DND-41 (cell line): Measurements from ENCODE around the gene CTAG1A.
A peak's percentile ranks its signal among the peaks of the same experiment; 100 is the strongest.

Source experiments
- ATAC-seq: fragments of 200-7000 bp; cut with Tn5 transposase; 3 replicates; pipeline ENCODE4 v1.9.1; 2021; ENCODE audit warnings: low read depth; ENCODE audit not compliant: insufficient read depth
- DNase-seq: peaks from one replicate; pipeline ENCODE4 v3.0.0-alpha.2; 2020
- H2AFZ ChIP-seq: 2 replicates; pipeline ENCODE4 v1.6.0; 2012; ENCODE audit warnings: low read depth, low read length
- H3K27ac ChIP-seq: 2 replicates; pipeline ENCODE4 v1.5.1; 2012; ENCODE audit warnings: low read length, inconsistent platforms
- H3K27me3 ChIP-seq: fragments of 200-600 bp; sonication (generic); 2 replicates; pipeline ENCODE4 v1.6.0; 2012; ENCODE audit warnings: low read length, mild to moderate bottlenecking, inconsistent platforms; ENCODE audit not compliant: insufficient read depth, poor library complexity
- H3K36me3 ChIP-seq: 2 replicates; pipeline ENCODE4 v1.5.1; 2012; ENCODE audit warnings: low read length, inconsistent platforms; ENCODE audit not compliant: insufficient read depth
- H3K4me1 ChIP-seq: 2 replicates; pipeline ENCODE4 v1.5.1; 2012; ENCODE audit warnings: mild to moderate bottlenecking, low read length; ENCODE audit not compliant: insufficient read depth
- H3K4me2 ChIP-seq: 2 replicates; pipeline ENCODE4 v1.6.0; 2012; ENCODE audit warnings: mild to moderate bottlenecking, moderate library complexity, low read length, inconsistent platforms; ENCODE audit not compliant: insufficient read depth
- H3K4me3 ChIP-seq, 2 experiments: fragments of 200-600 bp in 1 of 2; shearing (Covaris generic) in 1 of 2; 2 replicates each; pipeline ENCODE4 v1.5.1; 2012 to 2016; ENCODE audit warnings: inconsistent platforms in 2 of 2, low read length in 2 of 2, mild to moderate bottlenecking in 2 of 2, low read depth in 1 of 2, moderate library complexity in 1 of 2
- H3K79me2 ChIP-seq: 2 replicates; pipeline ENCODE4 v1.6.0; 2012; ENCODE audit warnings: low read length, inconsistent platforms; ENCODE audit not compliant: insufficient read depth
- H3K9ac ChIP-seq: 2 replicates; pipeline ENCODE4 v1.6.0; 2012; ENCODE audit warnings: low read depth, mild to moderate bottlenecking, inconsistent platforms, low read length, moderate library complexity
- H3K9me3 ChIP-seq: 2 replicates; pipeline ENCODE4 v1.5.1; 2012; ENCODE audit warnings: low read length, moderate library complexity, mild to moderate bottlenecking, inconsistent platforms; ENCODE audit not compliant: insufficient read depth, severe bottlenecking
- H4K20me1 ChIP-seq: 2 replicates; pipeline ENCODE4 v1.6.0; 2012; ENCODE audit warnings: low read length; ENCODE audit not compliant: insufficient read depth
- CTCF ChIP-seq: IDR thresholded peaks from 2 replicates; pipeline ENCODE4 v1.5.1; 2012; ENCODE audit warnings: borderline replicate concordance, low read length, moderate library complexity, mild to moderate bottlenecking; ENCODE audit not compliant: poor library complexity, severe bottlenecking; ENCODE audit errors: extremely low read depth
- EZH2 ChIP-seq: IDR thresholded peaks from 3 replicates; pipeline ENCODE4 v1.6.1; 2012; ENCODE audit warnings: borderline replicate concordance, low read depth, mild to moderate bottlenecking, moderate library complexity, low read length, inconsistent platforms; ENCODE audit not compliant: severe bottlenecking

CTAG1A gene

DNA sequence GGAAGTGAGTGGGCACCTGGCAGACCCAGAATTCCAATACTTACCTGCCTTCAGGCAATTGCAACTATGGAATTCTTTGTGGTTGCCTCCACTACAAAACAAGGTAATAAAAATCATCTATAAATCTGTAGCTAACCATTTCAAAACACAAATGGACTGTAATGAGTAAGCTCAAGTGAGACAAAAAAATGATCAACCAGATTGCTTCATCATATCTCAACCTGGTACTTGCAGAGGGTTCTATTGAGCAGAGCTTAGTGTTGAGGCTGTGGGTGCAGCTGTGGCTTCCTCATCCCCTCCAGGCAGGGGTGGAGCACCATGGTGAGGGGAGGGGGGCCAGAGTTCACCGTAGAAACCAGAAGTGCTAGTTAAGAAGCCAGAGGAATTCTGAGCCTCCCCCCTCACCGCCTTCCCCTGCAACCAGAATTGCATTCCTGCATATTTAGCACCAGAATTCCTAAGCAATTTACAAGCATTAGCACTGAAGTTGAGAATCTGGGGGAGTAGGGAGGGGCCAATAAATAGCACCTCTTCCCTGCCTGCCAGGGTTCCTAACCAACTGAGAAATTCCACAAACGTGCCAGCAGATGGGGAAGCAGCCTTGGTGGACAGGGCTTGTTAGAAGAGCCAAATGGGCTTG is 11.5 kb downstream of the CTAG1A start:
- ATAC-seq (peak; percentile 89), DNase-seq (peak; percentile 56)
- no peaks in the 10 kb centered on the region for H3K79me2 ChIP-seq
- no peak overlapping the region for H3K27ac ChIP-seq
- no peak overlapping the region for H3K4me2 ChIP-seq
- 0 out of 2 replicates have a peak, but pooled peaks cover 2% of the 10 kb centered on the region for H3K4me1 ChIP-seq
- H3K9ac ChIP-seq, result no peak overlapping the region
- no peak for TF ChIP-seq CTCF
- no peak for TF ChIP-seq EZH2
- no peaks in the 10 kb centered on the region for H4K20me1 ChIP-seq
- no peaks in the 10 kb centered on the region for H3K36me3 ChIP-seq
- H3K9me3 ChIP-seq, result no peaks in the 10 kb centered on the region
- H3K4me3 ChIP-seq, result no peak overlapping the region
- H2AFZ ChIP-seq, result no peak overlapping the region
- no peaks in the 10 kb centered on the region for H3K27me3 ChIP-seq

DNA sequence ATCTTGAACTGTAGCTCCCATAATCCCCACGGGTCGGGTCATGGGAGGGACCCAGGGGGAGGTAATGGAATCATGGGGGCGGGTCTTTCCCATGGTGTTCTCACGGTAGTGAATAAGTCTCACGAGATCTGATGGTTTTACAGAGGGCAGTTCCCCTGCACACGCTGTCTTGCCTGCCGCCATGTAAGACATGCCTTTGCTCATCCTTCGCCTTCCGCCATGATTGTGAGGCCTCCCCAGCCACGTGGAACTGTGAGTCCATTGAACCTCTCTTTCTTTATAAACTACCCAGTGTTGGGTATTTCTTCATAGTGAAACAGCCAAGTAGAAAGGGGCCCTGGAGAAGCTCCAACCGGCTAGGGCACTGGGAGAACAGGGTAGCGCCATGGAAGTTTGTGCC is 12.3 kb downstream of the CTAG1A start:
- no peak overlapping the region for H3K27ac ChIP-seq
- no peak overlapping the region for H2AFZ ChIP-seq
- no peaks in the 10 kb centered on the region for H3K36me3 ChIP-seq
- H3K79me2 ChIP-seq, result no peaks in the 10 kb centered on the region
- H3K27me3 ChIP-seq, result no peaks in the 10 kb centered on the region
- no peak for TF ChIP-seq CTCF
- TF ChIP-seq EZH2, result no peak
- H3K4me2 ChIP-seq, result no peak overlapping the region
- ATAC-seq, result no peak
- H3K4me3 ChIP-seq, result no peak overlapping the region
- no peaks in the 10 kb centered on the region for H3K9me3 ChIP-seq
- no peaks in the 10 kb centered on the region for H4K20me1 ChIP-seq
- no peak for DNase-seq
- 0 out of 2 replicates have a peak, but pooled peaks cover 2% of the 10 kb centered on the region for H3K4me1 ChIP-seq
- H3K9ac ChIP-seq, result no peak overlapping the region

DNA sequence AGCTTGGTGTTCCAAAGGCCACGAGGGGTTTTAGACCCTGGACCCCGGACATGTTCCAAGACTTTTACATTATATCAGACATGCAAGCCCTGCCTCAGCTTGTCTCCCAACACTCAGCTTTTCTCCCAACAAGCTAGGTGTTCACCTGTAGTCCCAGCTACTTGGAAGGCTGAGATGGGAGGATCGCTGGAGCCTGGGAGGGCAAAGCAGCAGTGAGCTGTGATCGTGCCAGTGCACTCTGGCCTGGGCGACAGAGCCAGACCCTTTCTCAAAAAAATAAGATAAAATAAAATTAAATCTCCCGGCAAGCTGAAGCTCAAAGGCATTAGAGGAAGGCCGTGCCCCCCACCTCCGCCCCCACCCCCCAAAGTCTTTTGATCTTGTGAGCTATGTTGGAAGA is 13.7 kb downstream of the CTAG1A start:
- H3K4me1 ChIP-seq, result 0 out of 2 replicates have a peak, but pooled peaks cover 2% of the 10 kb centered on the region
- no peak overlapping the region for H3K4me3 ChIP-seq
- H4K20me1 ChIP-seq, result no peaks in the 10 kb centered on the region
- no peak overlapping the region for H3K27ac ChIP-seq
- no peak overlapping the region for H3K4me2 ChIP-seq
- no peaks in the 10 kb centered on the region for H3K79me2 ChIP-seq
- H3K27me3 ChIP-seq, result no peaks in the 10 kb centered on the region
- no peak overlapping the region for H2AFZ ChIP-seq
- ATAC-seq (no peak), DNase-seq (no peak)
- no peaks in the 10 kb centered on the region for H3K9me3 ChIP-seq
- no peaks in the 10 kb centered on the region for H3K36me3 ChIP-seq
- TF ChIP-seq EZH2, result no peak
- TF ChIP-seq CTCF, result no peak
- no peak overlapping the region for H3K9ac ChIP-seq

DNA sequence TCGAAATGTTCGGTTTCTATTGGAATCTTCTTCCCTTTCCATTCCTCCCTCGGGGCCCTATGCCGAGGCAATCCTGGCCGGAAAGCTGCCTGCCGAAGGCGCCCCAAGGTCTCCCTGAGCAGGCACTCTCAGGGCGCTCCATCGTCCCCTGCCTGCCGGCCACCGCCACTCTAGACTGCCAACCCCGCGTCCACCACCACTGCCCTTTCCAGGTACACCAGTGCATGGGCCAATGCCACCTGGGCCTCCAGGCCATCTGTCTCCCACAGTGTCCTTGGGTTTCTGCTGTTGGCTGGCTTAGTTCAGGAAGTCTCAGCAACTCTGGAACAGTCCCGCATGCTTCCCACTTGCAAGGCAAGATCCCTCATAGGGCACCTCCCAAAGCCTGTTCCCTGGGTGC is 14.6 kb downstream of the CTAG1A start:
- H4K20me1 ChIP-seq, result no peaks in the 10 kb centered on the region
- no peak overlapping the region for H3K9ac ChIP-seq
- no peaks in the 10 kb centered on the region for H3K27me3 ChIP-seq
- H3K36me3 ChIP-seq, result no peaks in the 10 kb centered on the region
- H2AFZ ChIP-seq, result no peak overlapping the region
- 0 out of 2 replicates have a peak, but pooled peaks cover 2% of the 10 kb centered on the region for H3K4me1 ChIP-seq
- DNase-seq, result no peak
- H3K4me3 ChIP-seq, result no peak overlapping the region
- H3K9me3 ChIP-seq, result no peaks in the 10 kb centered on the region
- ATAC-seq, result no peak
- no peak overlapping the region for H3K4me2 ChIP-seq
- no peaks in the 10 kb centered on the region for H3K79me2 ChIP-seq
- TF ChIP-seq CTCF, result no peak
- no peak for TF ChIP-seq EZH2
- no peak overlapping the region for H3K27ac ChIP-seq
